NCI-H2081 treated with DMSO at 0.1 percent for 48 hours (cell line): ENCODE results near the gene NFIA.

Experiments
- DNase-seq: peaks from one replicate; lab custom pipeline; 2025; lab: John Stamatoyannopoulos, UW

The NFIA gene

GRCh38 chr1:61434276-61434675 is 351.9 kb downstream of the NFIA start:
- DNase-seq = no peak

DNA sequence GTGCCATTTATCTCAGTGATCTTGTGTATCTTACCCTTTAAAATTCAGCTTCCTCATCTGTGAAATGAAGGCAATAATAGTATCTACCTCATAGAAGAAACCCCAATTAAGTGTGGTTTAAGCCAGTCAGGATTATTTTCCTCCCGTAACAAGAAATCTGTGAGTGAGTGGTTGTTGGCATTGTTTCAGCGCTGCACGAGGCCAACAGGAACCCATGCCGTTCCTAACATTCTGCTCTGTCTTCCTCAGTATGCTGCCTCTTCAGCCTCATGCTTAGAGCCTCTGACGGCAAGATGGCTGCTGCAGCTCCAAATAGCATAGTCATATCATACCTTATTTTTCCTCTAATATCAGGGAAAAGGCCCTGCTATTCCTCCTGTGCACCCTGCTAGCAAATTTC is 352.9 kb downstream of the NFIA start:
- no peak for DNase-seq

- DNase-seq = no peak
These were observed 353.7 kb downstream of the NFIA start for GRCh38 chr1:61436016-61436415.

- no peak for DNase-seq
These were observed 354.2 kb downstream of the NFIA start for GRCh38 chr1:61436491-61437120.

GRCh38 chr1:61439234-61439633 is 356.9 kb downstream of the NFIA start:
- no peak for DNase-seq

DNA sequence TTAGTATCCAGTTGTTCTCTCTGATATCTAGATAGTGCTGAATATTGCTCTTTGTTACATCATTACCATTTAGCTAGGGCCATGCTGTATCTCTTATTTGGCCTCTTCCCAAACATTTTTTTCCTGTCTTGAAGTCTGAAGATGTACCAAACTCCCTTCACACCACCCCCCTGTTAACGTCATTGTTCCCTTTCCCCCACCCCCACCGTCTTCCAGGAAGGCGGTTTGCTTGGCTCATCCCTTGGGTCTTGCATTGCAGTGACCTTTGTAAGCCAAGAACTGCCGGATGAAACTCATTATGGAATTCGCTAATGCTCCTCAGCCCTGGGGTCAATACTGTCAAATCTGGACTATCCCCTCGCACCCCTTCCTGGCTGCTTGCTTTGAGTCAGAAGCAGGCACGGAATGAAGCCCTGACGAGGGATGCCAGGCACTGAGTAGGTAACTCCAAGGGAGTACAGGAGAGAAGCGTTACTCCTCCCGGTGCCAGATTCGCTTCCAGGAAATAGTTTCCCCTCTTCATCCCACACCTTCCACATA is 359.4 kb downstream of the NFIA start:
- DNase-seq = no peak

- no peak for DNase-seq
These were observed 360.2 kb downstream of the NFIA start for GRCh38 chr1:61442544-61442943.

DNA sequence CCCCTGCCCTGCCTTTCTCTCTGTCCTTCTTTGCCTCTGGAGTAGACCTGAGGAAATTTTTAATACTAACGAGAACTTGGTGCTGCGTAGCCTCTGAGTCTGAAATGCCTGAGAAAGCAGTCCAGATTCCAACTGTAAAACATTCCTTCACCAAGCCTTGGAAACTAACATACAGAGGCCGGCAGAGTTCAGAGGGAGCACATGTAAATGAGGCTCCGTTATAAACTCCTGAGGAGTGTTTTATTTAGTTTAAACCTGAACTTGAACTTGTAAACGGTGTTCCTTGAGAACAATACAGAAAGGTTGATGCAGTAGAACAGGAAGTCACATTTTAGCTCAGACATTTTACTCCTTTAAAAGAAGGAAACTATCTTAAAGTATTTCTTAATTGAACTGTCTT is 361.9 kb downstream of the NFIA start:
- DNase-seq = no peak

DNA sequence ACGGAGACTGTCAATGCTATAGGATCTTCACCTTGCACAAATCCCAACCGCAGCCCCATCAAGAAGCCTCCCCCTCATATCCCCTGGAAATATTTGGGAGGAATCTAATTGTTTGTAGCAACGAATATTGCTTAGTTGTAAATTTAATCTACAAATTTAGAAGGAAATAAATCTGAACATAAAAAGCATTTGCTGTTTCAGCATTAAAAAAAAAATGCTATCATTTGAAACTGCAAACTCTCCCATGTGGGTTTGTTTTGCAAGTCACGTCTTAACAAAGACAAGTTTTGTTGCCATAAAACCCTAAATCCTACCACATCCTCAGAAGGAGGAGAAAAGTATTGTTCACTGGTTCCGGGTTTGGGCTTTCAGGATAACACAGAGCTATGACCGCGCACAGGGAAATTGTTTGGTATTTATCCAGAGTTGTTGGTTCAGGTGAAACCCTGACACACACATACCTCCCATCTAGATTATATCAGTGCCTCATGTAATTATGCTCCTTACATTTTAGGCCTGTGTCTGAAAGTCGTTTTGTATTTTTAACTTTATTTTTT is 363.0 kb downstream of the NFIA start:
- no peak for DNase-seq

GRCh38 chr1:61446531-61446991 is 364.2 kb downstream of the NFIA start:
- no peak for DNase-seq

DNA sequence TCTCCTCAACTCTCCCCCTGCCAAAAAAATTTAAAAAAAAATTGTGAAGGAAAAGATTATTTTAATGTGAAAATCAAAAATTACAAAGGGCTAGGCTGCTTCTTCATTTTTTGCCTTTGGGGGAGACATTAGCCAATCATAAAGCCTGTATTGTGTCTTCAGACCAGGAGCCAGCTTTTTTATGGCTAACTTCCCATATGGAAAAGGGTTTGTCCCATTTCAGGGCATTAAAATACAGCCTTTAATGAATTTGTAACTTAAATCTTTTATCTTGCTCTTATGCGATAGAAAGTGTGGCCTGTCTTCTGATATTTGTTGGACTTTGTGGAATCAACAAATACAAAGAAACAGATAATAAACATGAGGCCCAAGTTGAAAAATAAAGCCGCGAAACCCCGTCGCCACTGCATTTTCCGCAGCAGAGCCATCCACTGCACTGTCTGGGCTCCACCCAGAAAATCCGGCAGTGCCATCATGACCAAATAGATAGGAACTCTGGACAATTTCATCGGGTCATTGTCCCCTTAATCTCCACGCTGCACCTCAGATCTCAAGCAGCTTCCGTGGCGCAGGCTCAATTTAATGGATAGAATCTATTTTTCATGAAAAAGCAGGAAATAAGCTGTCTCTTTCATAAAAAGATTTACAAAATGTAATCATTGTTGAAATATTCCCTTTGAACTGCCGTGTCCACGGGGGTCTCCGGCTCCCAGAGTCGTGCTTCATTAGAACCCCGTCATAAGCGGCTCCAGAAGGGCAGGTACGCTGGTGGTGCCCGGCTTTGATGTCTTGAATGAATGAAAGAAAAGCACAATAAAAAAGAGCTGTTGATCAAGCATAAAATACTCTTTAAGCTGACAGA is 365.0 kb downstream of the NFIA start:
- DNase-seq = no peak

DNA sequence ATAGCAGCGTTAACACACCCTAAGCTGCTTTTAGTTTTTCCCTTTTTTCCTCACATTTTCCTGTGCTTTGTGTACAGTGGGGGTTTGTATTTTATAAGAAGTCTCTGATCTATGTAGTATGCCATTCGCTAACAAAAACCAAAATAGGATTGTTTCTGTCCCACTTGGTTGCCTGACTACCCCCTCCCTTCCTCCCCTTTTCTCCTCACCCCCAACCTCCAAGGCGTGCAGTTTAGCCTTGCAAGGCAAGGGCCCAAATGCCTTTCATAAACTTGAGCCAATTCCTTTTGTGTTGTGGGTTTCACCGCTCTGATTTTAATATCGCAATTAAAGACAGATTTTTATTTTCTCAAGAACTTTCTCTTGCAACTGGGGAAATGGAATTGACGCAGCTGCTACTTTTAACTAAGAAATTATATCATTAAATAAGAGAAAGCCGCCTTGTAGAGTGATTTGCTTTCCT is 365.6 kb downstream of the NFIA start:
- DNase-seq = no peak

- no peak for DNase-seq
These were observed 366.6 kb downstream of the NFIA start for GRCh38 chr1:61448914-61449313.

DNA sequence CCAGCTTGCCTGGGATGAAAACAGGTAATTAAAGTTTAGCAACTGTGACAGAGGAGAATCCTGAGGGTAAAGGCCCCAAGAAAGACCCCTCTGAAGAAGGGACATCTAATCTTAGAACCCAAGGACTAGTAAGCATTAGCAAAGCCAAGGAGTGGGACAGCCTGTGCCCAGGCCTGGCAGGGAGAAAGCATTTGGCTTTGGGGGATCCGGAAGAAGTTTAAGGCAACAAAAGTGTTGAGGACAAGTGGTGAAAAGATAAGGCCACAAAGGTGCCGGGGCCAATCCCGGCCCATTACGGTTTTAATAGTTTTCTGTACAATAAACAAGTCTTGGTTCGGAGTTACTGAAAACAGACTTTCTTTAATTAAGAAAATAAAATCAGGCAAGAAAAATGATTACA is 367.0 kb downstream of the NFIA start:
- no peak for DNase-seq

DNA sequence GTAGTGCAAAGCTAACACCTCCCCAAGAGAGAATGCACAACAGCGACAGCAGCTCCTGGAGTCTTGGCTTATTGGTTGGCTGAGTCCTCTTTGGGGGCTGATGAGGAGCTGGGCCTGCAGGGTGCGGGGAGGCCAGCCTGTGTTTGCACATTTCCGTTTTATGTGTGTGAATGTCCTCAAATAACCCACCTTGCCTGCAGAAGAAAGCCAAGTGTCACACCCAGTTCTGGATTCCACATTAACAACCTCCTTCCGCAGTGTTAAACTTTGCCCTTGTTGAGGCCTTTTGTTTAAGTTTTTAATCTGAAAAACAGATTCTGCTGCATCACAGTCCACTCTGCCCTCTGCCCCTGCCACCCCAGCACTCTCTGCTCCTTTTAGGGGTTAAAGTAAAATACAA is 368.1 kb downstream of the NFIA start:
- DNase-seq = no peak

DNA sequence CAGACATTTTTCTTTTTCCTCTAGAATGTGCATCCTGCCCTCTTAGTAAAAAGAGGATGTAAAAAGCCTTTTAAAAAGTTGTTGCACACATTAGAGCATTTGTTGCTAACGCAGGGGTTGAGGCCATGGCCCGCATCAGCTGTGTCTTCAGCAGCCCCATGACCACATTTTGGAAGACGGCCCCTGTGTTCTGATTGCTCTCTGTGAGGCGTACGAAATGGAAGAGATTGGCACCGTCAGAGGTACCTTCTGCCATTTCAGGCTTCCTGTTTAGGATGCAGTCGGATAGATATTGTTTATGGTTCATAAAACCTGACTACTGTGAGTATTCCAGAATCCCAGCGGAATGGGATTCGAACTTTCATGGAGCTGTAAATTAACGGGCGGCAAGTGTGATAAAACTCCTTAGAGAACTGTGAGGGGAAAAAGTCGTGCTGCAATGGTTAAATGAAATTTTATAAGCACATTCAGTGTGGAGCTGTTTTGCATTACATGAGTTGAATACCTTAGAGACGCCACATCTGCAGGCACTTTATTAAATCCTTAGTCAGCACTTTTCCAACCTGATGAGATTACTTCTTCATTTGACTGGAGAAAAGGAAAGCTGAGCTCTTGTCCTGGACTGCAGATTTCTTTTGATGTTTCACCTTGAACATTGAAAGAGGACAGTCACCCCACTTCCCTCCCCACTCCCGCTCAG is 368.7 kb downstream of the NFIA start:
- DNase-seq = no peak

DNA sequence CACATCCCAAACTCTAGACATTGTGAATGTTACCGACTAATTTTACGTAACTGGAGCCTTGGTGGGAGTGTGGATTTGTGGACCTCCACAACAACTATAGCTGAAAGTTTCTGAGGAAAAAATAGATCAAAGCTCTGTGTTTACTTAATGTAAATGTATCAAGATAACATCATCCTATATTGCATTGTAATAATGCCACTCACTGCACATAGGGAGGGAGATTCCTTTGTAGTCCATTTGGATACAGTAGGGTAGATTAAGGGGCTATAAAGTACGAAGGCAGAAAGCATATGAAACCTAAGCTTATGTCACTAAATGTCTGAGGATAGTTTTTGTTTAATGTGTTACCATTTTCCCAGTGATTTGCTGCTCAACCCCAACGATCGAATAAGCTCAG is 369.2 kb downstream of the NFIA start:
- DNase-seq = no peak

- no peak for DNase-seq
These were observed 370.0 kb downstream of the NFIA start for GRCh38 chr1:61452176-61453035.

DNA sequence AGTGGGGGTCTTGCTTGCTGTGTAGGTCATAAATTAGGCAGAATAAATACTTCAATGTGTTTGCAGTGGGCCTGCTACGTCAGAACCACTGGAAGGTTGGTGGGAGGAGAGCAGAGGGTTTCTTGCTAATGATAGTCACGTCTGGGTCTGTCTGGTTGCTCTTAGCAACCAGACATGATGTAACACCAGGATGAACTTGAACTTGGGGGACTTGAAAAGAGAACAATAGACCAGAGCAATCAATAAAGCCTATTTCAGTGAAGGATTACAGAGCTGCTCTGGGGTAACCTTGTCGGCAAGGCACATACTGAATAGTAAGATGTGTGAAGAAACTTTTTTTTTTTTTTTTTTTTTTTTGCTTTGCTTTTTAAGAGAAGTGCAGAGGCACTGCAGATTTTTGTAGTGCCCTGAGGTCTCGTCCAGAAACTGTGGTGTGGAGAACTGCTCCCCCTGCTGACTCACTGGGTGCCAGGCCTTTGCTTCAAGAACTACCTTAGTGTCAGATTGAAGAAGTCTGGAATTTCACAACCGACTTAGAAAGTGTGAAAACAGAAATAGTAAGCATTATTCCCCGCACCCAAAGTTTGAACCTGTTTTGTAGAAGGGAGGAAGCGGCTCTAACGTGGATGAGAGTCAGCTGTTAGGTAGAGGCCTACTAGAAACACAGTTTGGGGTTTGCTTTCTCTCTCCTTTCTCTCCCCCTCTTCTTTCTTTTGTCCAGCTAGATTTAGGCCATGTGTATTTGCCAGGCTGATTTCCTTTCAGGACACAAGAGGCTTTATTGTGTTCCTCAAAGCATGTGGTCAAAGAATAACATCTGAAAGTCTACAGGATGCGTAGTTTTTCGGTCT is 371.0 kb downstream of the NFIA start:
- peak; percentile 40 for DNase-seq

- no peak for DNase-seq
These were observed 373.0 kb downstream of the NFIA start for GRCh38 chr1:61455400-61455799.
